ENCODE measurements around the gene ELK1.

Gene ELK1

DNA sequence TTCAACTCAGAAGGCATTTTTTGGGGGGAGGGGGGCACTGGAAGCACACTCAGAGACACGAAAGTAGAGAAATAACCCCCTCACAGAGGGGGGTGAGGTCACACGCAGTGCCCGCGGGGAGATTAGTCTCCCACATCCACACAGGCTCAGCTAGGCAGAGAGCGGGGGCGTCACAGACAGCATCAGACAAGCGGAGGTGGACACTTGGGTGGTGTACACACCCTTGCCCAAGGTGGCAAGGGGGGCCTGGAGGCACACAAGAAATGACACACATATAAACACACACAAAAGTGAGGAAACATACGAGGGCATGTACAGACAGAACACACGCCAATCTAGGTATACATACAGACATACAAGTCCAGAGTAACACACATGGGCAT is 30.1 kb downstream of the ELK1 start:
- H3K4me3 ChIP-seq (ENCODE audit: low read depth, low read length): no peak overlapping the region

GRCh38 chrX:47619486-47620302 is 30.7 kb downstream of the ELK1 start, which contains the start of gene SYN1:
SYN1 (minus strand) TSS chrX:47619857; CDS start chrX:47619728, 129 bp downstream.
- no peak for TF ChIP-seq CTCF (IDR thresholded peaks at IDR 0.05; ENCODE audit: low read depth, low read length)
- peak within 1 kb of the TSS; percentile 43; the same call in 1 of the 2 replicates for H3K4me3 ChIP-seq (ENCODE audit: low read depth, low read length)

More for the DNA sequence above, 30.1 kb downstream of the ELK1 start:
- no peak for TF ChIP-seq CTCF (IDR thresholded peaks at IDR 0.05; ENCODE audit: low read depth, low read length)

DNA sequence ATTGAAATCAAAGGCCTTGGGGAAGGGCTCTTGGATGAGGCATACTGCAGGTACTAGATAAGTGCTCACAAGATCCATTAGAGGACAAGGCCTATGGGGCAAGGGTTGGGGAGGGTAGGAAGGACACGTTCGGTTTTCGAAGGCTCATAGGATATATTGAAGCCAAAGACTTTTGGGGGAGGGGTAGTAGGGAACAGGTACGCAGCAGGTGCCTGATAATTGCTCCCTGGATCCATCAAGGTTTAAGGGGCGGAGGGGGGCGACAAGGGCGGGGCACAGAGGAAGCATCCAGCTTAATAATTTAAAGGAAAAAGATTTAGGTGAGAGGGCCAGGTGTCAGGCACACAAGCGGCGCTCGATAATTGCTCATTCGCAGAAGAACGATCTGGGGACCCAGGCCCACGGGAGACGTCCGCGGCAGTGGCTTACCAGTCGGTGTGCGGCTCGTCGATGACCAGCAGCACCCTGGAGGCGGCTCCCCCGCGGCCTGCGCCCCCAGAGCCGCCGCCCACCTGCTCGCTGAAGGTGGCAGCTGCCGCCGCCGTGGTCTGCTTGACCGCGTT is 31.4 kb downstream of the ELK1 start:
- no peak for TF ChIP-seq CTCF (IDR thresholded peaks at IDR 0.05; ENCODE audit: low read depth, low read length)
- H3K4me3 ChIP-seq (ENCODE audit: low read depth, low read length): no peak overlapping the region

DNA sequence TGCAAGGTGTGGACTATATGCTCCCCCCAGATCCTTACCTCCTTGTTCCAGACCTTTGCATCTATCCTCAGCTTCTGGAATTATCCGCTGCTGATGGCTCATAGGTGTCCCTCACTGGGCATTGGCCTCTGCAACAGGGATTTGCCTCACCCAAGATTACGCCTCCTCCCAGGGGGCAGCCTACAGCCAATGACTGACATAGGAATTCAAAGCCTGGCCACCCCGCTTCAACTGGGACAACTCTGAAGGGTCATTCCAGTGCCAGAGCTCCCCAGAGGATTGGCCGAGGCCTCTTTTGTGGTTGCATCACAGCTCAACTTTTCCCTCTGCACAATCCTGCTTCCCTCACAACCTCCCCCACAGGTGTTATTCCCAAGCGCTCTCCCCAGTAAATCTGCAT is 35.7 kb downstream of the ELK1 start:
- no peak overlapping the region for H3K4me3 ChIP-seq (ENCODE audit: low read depth, low read length)
- no peak for TF ChIP-seq CTCF (IDR thresholded peaks at IDR 0.05; ENCODE audit: low read depth, low read length)

DNA sequence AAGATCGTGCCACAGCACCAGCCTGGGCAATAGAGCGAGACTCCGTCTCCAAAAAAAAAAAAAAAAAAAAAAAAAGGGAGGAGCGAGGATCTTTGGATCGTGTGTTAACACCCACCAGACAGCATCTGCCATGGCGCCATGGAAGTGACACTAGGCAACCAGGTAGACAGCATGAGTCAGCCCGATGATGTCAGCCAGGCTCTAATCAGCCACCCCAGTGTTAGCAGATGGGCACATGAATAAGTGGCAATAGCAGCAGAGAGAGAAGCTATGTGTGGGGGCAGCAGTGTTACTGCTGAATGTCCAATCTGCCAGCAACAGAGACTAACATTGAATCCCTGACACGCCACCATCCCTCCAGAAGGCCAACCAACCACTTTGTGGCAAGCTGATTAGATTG is 37.3 kb downstream of the ELK1 start:
- H3K4me3 ChIP-seq (ENCODE audit: low read depth, low read length): no peak overlapping the region
- TF ChIP-seq CTCF (IDR thresholded peaks at IDR 0.05; ENCODE audit: low read depth, low read length): no peak

DNA sequence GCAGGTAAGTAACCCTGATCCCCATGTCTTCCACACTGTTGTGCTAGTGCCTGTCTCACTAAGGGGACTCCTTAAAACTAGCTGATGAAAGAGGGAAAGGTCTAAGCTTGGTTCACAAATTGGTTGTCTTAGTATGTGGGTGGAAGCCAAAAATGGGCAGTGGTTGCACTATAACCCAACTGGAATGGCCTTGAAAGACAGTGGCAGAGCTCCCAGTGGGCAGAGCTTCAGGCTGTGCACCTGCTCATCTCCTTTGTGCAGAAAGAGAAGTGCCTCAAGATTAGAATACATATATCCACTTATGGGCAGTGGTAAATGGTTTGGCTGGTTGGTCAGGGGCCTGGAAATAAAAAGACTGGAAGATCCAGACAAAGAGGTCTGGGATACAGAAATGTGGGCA is 37.9 kb downstream of the ELK1 start:
- TF ChIP-seq CTCF (IDR thresholded peaks at IDR 0.05; ENCODE audit: low read depth, low read length): no peak
- H3K4me3 ChIP-seq (ENCODE audit: low read depth, low read length): no peak overlapping the region

GRCh38 chrX:47611926-47612325 is 38.4 kb downstream of the ELK1 start:
- no peak overlapping the region for H3K4me3 ChIP-seq (ENCODE audit: low read depth, low read length)
- no peak for TF ChIP-seq CTCF (IDR thresholded peaks at IDR 0.05; ENCODE audit: low read depth, low read length)

Data from WI38 (cell line).